Measurements from ENCODE around the gene SNX33.
"Not testable (repeated sequence)": the region's sequence is repeated elsewhere in the genome, so short reads cannot be mapped to it uniquely, and the experiment has no call there.

The SNX33 gene, protein sequence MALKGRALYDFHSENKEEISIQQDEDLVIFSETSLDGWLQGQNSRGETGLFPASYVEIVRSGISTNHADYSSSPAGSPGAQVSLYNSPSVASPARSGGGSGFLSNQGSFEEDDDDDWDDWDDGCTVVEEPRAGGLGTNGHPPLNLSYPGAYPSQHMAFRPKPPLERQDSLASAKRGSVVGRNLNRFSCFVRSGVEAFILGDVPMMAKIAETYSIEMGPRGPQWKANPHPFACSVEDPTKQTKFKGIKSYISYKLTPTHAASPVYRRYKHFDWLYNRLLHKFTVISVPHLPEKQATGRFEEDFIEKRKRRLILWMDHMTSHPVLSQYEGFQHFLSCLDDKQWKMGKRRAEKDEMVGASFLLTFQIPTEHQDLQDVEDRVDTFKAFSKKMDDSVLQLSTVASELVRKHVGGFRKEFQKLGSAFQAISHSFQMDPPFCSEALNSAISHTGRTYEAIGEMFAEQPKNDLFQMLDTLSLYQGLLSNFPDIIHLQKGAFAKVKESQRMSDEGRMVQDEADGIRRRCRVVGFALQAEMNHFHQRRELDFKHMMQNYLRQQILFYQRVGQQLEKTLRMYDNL

DNA sequence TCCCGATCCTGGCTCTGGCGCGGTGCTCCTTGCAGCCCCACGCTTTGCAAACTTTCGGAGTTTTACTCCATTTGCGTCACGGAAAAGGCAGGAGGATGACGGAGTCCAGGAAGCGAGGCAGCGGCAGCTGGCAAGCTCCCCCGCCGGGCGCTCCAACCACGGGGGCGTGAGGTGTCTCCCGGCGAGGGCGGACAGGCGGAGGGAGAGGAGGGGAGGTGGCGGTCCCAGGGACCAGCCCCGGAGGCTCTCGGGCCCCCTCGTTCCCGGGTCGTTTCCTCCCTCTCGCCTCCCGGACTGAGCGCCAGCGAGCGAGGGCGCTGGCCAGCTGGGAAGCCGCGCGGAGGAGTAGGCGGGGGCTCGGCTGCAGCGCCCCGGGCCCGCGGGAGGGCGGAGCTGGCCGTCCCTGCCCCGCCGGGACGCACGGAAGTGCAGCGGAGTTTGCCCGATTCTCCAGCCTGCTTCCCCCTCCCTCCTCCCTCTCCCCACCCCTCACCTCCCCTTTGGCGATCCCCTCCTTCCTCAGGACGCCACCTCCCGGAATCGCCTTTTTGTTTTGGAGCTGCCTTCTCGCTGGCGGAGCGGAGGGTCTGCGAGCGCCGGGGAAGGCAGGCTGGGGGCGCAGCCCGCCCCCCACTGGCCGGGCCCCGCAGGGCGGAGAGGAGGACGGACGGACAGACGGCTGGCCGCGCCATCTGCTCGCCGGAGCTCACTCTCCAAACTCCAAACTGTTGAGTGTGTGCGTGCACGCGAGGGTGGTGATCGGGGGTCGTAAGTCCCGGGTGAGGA is at the start of gene SNX33:
SNX33 (plus strand) TSS at position 543 of the 786 bp plus-strand sequence. CDS start 1,191 bp downstream, outside the sequence.
- no peak for DNase-seq (ENCODE audit: low read depth in 2 of 2, low spot score in 1 of 2)

DNA sequence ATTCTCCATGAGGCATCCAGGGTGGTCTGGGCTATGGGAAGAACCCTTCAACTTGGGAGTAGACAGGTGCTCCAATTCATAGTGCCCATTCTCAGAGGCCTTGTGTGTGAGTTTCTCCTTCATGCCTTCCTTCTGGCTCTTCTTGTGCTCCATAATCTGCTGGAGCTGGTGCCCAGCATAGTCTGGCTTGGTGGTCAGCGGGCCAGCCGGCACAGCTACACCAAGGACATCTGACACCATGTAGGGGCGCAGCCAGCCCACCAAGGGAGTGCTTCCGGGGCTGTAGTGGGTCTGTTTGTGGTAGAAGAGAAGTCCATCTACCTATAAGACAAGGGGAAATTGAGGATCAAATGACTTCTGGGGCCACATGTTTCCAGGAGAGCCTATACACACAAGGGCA is 49.4 kb upstream of the SNX33 start:
- no peak for DNase-seq (ENCODE audit: low read depth in 2 of 2, low spot score in 1 of 2)

DNA sequence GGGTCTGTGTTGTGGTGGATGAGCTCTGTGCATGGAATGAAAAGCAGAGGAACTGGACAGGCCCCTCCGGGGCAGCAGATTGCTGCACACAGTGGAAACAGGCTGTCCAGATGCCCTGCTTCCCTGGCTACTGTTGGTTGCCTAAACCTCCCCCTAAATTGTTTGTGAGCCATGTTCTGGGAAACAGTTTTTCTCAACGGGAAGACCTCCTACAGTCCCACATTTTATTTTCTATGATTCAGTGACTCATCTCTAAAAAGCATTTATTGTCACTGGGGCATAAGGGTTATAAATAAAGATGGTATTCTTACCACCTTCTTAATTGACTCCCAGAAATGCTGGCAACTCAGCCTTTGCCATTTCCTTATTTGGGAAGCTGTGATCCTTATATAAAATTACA is 48.3 kb upstream of the SNX33 start:
- DNase-seq (ENCODE audit: low read depth in 2 of 2, low spot score in 1 of 2), result no peak

DNA sequence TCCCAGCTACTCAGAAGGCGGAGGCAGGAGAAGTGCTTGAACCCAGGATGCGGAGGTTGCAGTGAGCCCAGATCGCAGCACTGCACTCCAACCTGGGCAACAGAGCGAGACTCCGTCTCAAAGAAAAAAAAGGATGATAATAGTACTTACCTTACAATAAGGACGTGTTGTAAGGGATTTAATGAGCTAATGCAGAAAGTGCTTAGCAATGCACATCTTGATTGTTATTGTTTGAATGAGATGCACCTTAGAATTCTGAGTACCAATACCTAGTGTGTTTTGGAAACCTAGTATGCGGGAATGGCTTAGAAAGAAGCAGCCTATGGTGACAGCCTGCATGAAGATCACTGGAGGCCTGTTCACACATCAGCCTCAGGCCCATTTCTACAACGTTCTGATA is 41.7 kb upstream of the SNX33 start:
- DNase-seq (ENCODE audit: low read depth in 2 of 2, low spot score in 1 of 2), result no peak

DNA sequence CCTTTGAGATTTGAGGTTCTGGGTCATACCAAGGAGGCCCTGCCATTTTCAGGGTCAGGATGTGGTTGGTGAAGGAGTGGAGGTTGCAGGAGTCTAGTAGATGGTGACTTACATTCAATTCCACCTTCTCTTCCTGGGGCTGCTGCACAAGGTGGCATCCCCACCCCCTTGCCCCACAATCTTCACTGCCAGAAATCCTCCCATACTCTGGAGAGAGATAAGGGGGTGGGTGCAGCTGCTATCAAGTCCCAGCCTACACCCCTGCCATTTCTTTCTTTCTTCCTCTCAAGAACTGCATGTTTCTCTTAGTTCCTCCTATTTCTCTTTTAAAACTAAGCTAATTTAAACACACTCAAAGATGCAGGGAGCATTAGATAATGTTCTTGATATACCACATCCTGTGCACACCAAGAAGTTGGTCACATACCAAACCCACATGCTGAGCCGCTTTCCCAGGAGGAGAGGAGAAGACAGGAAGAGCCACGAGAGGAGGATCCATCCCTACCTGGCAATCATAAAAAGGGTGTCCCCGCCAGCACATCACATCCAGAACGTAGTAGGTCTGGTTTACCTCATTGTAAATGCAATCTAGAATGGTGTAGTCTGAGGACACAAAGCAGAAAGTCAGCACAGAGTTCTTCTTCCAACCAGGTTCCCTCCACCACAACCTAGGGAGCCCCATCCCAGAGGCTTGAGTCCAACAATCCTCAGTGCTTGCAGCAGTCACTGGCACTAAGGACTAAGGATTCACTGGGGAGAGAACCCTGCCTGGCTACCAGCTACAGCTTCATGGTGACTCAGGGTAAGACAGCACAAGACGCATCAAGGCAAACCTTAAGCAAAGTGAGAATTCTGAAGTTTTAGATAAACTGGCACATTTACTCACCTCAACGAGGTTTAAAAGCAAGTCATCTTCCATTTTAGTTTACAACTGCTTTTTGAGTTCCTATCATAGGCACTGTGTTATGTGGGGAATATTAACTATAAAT is 40.7 kb upstream of the SNX33 start:
- no peak for DNase-seq (ENCODE audit: low read depth in 2 of 2, low spot score in 1 of 2)

DNA sequence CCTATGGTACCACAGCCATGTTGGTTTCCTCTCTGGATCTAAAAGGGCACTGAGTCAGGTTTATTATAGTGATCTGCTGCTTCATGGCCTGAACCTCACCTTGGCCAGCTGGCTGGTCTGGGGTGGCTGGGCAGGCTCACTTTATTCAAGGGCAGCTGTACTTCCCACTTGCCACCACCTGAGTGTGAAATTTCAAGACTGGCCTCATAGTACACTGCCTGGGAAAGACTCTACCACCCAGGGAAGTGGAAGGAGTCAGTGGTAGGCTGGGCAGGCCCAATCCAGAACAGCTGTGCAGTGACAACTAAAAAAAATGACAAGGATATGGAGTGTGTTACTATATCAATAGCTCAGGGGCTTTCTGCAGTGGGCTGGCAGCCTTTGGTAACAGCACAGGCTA is 30.9 kb upstream of the SNX33 start:
- no peak for DNase-seq (ENCODE audit: low read depth in 2 of 2, low spot score in 1 of 2)

DNA sequence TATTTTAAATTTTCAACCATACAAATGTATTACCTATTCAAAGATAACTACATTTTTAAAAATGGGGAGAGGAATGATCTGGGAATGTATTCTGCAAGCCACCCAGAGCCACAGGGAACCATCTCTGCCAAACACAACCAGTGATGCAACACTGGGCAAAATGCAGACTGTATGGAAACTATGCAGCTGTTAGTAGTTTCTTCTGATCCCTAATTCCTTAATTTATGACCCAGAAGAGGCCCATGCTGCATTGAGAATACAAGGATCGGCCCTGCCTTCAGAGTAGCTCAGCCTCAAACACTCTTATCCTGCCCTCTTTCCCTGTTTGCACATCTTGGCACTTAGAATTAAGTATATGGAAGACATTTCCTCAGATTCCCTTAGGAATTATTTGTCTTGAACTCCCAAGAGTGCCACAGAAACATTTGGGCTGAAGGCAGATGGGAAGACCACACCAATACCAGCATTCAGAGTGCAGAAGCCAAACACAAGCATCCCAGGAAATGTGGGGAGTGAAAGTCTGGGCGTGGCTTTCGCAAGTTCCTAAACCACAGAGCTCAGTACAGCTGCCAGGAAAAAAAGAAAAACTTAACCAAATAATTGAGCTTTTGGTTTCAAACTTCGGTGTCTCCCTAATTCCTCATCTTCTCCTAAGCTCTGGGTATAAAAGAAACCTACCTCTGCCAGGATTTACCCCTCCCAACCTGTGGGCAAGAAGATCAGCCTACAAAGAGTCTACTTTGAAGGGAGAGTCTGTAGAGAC is 27.5 kb upstream of the SNX33 start:
- DNase-seq (ENCODE audit: low read depth in 2 of 2, low spot score in 1 of 2), result no peak

DNA sequence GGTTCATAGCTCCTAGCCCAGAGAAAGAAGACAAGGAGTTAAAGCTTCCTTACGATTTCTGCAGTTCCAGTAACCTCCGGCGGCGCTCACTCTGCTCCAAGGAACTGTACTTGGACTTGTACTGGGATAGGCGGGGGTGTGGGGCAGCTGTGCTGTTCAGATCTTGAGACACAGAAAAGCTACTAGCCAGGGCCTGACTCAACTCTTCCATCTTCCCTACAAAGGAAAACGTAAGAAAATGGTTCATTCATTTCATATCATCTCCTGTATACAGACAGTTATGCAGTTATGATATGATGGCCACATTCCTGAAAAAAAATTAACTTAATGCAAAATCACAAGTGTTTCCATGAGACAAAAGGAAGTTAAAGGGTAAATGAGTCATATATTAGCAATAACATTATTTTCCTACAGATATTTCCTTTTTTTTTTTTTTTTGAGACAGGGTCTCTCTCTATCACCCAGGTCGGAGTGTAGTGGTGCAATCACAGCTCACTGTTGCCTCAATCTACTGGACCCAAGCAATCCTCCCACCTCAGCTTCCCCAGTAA is 26.8 kb upstream of the SNX33 start:
- no peak for DNase-seq (ENCODE audit: low read depth in 2 of 2, low spot score in 1 of 2)

DNA sequence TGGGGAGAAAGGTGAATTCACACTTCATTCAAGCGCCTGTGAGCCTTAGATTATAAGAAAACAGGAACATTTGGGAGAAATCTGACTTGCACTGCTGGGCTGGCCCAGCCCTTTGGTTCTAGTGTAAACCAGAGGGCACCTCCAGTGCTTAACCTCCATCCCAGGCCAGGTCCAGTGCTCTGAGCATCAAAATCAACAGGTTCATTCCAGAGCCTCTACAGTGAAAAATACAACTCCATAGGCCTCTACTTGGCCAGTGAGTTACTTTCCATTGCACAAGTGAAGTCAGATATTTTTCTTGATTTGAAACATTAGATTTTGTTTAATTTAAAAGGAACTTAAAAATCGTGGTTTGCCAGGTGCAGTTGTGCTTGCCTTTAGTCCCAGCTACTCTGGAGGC is 25.2 kb upstream of the SNX33 start:
- DNase-seq (ENCODE audit: low read depth in 2 of 2, low spot score in 1 of 2), result no peak

DNA sequence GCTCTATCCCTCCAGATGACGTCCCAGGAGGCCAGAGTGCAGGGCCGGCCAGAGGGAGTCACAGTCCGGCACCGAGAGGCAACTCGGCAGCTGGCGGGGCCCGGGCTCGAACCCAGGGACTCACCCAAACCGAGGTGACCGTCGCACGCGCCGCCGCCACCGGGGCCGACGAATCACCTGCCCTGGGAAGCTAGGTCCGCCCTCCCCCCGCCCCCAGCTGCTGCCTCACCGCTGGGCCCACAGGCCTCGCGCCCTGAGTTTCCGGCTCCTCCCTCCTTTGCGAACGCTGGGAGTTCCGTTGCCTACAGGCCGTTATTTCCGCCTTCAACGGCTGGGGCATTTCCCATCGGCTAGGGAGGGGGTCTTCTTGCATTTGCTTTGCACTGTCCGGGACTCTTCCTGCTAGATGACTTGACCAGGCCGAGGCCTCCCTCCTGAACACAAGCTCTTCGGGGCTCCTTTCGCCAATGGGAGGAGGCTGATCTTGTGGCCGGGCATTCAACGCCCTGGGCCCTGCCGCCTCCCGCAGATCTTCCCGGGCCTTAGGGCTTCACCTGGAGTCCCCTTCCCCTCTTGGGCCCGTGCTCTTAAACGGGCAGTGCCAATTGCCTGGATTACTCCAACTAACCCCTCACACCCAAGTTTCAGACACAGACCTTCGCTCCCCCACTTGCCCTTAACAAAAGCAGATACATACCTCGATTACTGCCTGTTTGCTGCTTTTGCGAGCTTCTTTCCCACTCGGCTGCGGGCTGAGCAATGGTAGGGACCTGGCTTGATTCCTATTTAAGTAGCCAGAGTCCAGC is 22.0 kb upstream of the SNX33 start, which contains the start of gene SNUPN:
SNUPN (minus strand) TSS at position 184 of the 806 bp plus-strand sequence. CDS start 4,674 bp downstream, outside the sequence.
- peak; percentile 81 to 88 for DNase-seq (ENCODE audit: low read depth in 2 of 2, low spot score in 1 of 2)

DNA sequence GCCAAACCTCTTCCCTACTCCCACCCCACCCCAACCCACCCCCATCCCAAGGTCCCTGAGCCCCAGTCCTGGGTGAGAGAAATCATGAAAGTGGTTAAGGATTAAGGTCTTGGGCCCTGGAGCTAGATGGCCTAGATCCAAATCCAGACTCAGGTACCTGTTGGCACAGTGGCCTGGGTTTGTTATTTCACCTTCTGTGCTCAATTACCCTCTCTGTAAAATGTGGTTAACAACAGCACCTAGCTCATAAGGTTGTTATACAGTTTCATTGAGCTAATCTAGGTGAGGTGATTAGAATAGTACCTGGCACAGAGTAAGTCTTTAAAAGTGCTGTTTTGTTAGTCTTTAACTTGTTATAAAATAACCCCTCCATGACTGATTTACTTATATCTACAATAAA is 15.8 kb upstream of the SNX33 start:
- DNase-seq (ENCODE audit: low read depth in 2 of 2, low spot score in 1 of 2), result no peak

DNA sequence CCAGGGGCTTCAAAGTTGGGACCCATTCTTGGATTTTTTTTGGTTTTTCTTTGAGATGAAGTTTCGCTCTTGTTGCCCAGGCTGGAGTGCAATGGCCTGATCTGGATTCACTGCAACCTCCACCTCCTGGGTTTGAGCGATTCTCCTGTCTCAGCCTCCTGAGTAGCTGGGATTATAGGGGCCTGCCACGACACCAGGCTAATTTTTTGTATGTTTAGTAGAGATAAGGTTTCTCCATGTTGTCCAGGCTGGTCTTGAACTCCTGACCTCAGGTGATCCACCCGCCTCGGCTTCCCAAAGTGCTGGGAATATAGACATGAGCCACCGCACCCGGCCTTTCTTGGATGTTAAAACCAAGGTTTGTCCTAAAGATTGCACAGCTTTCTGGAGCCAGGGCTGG is 13.8 kb upstream of the SNX33 start:
- not testable (repeated sequence) for DNase-seq (ENCODE audit: low read depth in 2 of 2, low spot score in 1 of 2)

DNA sequence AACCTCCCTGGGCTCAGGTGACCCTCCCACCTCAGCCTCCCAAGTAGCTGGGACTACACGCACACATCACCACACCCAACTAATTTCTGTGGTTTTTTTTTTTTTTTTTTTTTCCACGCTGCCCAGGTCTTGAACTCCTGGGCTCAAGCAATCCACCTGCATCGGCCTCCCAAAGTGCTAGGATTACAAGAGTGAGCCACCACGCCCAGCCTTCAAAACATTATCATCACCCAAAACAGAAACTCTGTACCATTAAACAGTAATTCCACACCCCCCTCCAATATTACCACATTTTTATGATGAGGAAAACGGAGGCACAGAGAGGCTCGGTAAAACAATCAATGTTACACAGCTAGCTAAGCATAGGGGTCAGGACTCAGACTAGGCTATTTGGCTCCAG is 11.7 kb upstream of the SNX33 start:
- DNase-seq (ENCODE audit: low read depth in 2 of 2, low spot score in 1 of 2), result no peak

DNA sequence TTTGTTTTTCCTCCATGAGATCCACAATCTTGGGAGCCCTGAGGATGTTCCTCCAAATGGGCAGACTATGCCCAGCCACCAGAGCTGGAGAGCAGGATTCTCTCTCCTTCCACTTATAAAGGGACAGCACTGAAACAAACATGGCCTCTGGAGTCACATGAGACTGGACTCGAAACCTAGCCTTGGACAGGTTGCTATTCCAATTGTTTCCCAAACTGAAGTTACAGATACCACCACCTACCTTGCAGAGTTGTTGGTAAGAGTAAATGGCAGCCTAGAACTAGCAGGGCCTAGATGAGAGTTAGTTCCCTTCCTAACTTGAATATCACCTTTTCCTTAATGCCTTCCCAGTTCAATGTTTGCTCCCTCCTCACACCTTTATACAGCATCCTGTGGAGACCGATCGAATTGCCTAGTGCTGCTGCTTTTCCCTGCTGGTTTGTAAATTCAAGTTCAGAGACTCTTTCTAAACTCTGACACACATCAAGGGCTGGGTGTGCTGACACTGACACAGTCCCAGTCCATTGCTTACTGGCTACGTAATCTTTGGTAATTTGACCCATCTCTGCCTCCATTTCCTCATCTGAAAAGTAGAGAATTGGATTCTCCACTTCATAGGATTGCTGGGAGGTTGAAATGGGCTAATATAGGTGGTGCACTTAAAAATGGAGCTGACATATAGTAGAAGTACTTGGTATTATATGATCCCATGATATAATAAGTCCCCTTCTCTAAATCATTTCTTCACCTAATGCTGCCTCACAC is 10.3 kb upstream of the SNX33 start:
- no peak for DNase-seq (ENCODE audit: low read depth in 2 of 2, low spot score in 1 of 2)

DNA sequence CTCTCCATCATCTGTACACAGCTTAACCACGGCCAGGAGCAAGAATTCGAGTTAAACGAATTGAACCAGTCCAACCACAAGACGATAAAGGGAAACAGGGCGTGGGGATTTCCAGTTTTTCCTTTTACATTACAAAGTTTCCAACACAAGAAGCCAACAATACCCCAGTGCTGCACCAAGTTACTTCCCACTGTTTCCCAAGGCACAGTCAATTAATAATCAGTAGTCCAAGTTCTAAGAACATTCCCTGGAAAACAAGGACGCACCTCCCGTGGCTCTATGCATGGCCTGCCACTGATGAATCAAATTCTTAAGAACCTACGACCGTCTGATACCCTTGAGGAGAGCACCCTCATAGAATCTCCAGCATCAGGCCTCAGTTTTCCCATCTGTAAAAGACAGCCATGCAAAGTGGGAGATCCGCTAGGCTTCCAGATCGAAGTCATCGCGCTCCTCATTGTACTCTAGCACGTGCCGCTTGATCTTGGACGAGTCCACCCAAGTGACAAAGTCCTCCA is 8.5 kb upstream of the SNX33 start:
- DNase-seq (ENCODE audit: low read depth in 2 of 2, low spot score in 1 of 2), result no peak

DNA sequence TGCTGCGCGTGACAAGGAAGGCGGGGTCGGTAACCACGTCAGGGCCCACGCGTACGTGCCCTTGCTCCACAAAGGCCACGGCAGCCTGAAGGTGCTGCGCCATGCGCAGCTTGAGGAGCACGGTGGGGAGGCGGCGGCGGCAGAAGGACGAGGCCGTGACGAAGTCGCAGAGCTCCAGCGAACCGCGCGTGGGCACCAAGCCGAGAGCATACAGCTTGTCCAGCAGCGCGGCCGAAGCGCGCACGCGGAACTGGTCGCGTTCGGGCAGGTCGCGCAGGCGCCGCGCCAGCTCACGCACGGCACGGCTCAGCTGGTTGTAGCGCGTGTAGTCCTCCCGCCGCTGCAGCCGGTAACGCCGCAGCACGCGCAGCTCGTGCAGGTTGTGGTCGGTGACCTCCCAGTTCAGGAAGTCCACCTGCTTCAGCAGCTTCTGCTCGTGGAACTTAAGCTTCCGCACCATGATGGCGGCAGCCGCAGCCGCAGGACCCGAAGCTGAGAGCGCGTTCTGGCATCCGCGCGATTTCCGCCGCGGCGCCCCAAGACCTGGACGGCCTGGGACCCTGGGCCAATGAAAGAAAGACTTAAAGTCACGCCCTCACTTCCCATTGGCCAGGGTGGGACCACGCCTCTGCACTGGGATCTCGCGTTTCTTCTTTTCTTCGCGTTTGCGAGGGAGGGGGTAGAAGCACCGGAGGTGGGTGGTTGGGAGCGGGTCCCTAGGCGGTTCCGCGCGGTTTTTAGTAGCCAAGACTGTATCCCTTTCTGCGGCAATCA is 7.8 kb upstream of the SNX33 start, which contains the start of gene IMP3:
IMP3 (minus strand) TSS at position 516 of the 774 bp plus-strand sequence; CDS start at position 460, 56 bp downstream.
- peak; percentile 66 to 86 for DNase-seq (ENCODE audit: low read depth in 2 of 2, low spot score in 1 of 2)
